ENCODE results near the gene EIF3D. TPM values are rescaled to one million over a fixed set of nuclear protein-coding genes. Genes with fewer than 3 reads are reported as not detected.
A peak's percentile ranks its signal among the peaks of the same experiment; 100 is the strongest.

The EIF3D gene
- total RNA-seq, 2 donors from 2014 or later: 136 to 177 TPM

DNA sequence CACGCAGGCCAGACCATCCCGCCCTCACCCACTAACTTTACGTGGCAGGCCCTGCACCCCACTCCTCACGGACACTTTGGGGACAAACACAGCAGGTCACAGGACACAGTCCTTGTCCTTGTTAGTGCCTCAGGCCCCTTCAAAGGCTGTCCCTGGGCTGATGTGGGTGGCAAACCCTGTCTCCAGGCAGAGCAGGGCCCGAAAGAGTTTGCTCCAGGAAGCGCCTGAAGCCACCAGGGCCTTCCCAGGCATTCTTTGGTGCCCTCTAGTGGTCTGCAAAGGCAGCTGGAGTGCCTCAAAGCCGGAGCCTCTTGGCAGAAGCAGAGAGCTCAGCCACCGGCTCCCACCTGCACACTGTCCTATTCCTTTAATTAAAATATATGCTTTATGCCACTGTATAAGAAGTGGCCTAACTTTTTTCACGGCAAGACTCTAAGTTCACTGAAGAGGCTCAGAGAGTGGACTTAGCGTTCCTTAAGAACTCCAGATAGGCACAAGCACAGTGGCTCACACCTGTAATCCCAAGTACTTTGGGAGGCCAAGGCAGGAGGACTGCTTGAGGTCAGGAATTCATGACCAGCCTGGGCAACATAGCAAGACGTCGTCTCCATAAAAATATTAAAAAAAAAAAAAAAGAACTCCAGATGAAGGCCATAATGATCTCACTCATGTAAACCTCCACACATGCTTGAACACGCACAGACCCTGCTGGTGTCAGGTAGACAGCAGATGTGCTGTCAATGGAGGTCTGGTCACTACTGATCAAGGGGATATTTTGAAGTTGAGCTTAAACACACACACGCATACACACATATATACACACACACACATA lies 58.6 kb downstream of the EIF3D start:
- DNase-seq (peak; percentile 84 to 91 (median 88)), ATAC-seq (peak; percentile 62)
- no peaks in the 10 kb centered on the region for H3K27me3 ChIP-seq
- H3K36me3 ChIP-seq (replicated peaks in 1 of 2; ENCODE audit: insufficient read depth in 1 of 2, low read depth in 2 of 2): peaks cover 0 to 5% of the 10 kb centered on the region in 2 donors
- peak overlapping the region; percentile 15 to 54 (median 32) for H3K27ac ChIP-seq
- no peak overlapping the region for H3K4me3 ChIP-seq
- TF ChIP-seq, protein P1, sequence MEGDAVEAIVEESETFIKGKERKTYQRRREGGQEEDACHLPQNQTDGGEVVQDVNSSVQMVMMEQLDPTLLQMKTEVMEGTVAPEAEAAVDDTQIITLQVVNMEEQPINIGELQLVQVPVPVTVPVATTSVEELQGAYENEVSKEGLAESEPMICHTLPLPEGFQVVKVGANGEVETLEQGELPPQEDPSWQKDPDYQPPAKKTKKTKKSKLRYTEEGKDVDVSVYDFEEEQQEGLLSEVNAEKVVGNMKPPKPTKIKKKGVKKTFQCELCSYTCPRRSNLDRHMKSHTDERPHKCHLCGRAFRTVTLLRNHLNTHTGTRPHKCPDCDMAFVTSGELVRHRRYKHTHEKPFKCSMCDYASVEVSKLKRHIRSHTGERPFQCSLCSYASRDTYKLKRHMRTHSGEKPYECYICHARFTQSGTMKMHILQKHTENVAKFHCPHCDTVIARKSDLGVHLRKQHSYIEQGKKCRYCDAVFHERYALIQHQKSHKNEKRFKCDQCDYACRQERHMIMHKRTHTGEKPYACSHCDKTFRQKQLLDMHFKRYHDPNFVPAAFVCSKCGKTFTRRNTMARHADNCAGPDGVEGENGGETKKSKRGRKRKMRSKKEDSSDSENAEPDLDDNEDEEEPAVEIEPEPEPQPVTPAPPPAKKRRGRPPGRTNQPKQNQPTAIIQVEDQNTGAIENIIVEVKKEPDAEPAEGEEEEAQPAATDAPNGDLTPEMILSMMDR (IDR thresholded peaks at IDR 0.05): peak; percentile 89 to 96 (median 95)
- no peak for TF ChIP-seq POLR2A (IDR thresholded peaks at IDR 0.05)
- H3K9me3 ChIP-seq: no peaks in the 10 kb centered on the region
- intact Hi-C loops (cut with DNase I): loop anchor here (5.0 kb wide), 1 partner anchor 168 kb away; no protein-coding TSS in a partner anchor
- WGBS, 2 donors: 40 to 59% methylated on average over 7 to 14 of the region's 14 CpGs
- H3K4me1 ChIP-seq: peaks cover 27% of the 10 kb centered on the region

DNA sequence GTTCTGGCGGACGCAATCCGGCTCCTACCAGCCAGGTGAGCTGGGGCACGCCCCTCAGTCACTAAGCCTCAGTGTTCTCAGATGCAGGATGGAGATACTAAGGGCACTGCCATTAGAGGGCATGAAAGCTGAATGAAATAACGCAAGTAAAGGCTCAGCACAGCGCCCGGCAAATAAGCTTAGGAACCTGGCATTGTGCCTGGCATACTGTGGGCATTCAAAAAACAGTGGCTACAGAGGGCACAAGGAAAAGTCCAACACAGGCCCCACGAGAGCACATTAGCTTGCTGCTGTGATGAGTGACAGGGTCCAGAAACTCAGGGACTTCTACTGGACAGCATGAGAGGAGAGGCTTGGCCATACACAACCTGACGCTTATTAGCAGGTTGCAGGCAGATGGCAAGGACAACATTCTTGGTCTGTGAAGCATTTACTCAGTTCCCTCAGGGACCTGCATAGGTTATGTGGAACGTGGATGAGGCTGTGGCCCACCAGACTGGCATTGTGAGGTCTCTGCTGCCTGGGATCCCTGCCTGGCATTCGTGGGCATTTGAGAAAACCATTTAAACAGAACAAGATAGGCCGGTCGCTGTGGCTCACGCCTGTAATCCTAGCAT lies 59.8 kb downstream of the EIF3D start:
- DNase-seq: no peak
- Histone ChIP-seq H3K27ac (peak overlapping the region in 1 of 4 donors; percentile 40), H3K9me3 (no peaks in the 10 kb centered on the region), H3K27me3 (no peaks in the 10 kb centered on the region), H3K4me3 (no peak overlapping the region), H3K4me1 (peaks cover 37% of the 10 kb centered on the region), H3K36me3 (replicated peaks in 1 of 2; ENCODE audit: insufficient read depth in 1 of 2, low read depth in 2 of 2) (peaks cover 0 to 5% of the 10 kb centered on the region in 2 donors)
- no peak for ATAC-seq
- intact Hi-C loops (cut with DNase I): no loop called here
- TF ChIP-seq, protein P1 (IDR thresholded peaks at IDR 0.05): no peak
- no peak for TF ChIP-seq POLR2A (IDR thresholded peaks at IDR 0.05)
- WGBS, 2 donors: 82 to 89% methylated on average over 13 to 14 of the region's 14 CpGs

DNA sequence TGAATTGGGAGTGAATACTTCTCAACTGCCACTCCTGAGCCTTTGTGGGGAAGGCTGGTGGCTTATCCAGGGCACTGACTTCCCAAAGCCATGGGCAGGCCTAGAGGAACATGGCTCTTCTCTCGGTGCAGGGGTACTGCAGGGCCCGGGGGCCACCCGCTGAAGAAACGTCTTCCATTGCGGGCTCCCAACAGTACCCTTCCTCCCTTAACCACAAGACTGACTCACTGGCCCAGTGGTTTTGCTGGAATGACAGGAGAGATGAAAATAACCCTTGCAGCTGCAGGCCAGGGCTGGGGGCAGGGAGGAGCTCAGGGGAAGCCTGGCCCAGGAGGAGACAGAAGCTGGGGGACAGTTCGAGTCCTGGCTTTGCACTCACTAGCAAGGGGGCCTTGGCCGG lies 61.0 kb downstream of the EIF3D start:
- Histone ChIP-seq H3K27ac (peak overlapping the region in 3 of 4 donors; percentile 96 to 99 (median 99)), H3K9me3 (no peaks in the 10 kb centered on the region), H3K36me3 (replicated peaks in 1 of 2; ENCODE audit: insufficient read depth in 1 of 2, low read depth in 2 of 2) (no peaks in the 10 kb centered on the region), H3K4me1 (peaks cover 49% of the 10 kb centered on the region), H3K27me3 (no peaks in the 10 kb centered on the region), H3K4me3 (no peak overlapping the region)
- DNase-seq: peak in 2 of 4 donors; percentile 20 to 52
- ATAC-seq: no peak
- 54 to 89% methylated on average over 4 to 7 of the region's 7 CpGs for WGBS, 2 donors
- TF ChIP-seq, protein P1 (IDR thresholded peaks at IDR 0.05): no peak
- no peak for TF ChIP-seq POLR2A (IDR thresholded peaks at IDR 0.05)
- intact Hi-C loops (cut with DNase I): no loop called here

DNA sequence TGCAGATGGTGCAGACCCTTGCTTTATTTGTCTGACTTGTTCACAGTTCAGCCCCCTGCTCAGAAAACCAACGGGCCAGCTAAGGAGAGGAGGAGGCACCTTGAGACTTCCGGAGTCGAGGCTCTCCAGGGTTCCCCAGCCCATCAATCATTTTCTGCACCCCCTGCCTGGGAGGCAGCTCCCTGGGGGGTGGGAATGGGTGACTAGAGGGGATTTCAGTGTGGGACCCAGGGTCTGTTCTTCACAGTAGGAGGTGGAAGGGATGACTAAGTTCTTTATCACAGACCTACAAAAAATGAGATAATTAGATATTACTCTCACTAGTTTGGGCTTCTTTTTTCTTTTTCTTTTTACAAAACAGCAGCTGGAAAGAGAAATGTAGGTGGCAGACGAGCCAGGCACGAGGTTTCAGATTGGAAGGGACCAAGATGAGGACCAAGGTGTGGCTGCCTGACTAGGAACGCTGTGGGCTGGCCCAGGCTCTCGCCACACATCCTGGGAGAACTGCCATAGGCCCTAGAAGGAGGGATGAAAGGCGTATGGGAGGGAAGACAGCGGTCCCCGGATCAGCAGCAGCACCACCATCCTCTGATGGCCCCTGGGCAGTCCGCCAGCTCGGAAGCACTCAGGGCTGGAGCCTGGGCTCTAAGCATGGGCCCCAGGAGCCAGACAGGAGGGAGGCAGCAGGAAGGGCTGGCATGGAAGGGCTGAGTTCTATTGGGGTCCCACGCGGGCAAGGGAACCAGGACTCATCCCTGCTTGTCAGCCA lies 61.7 kb downstream of the EIF3D start:
- Histone ChIP-seq H3K27me3 (no peaks in the 10 kb centered on the region), H3K4me1 (peaks cover 55% of the 10 kb centered on the region), H3K4me3 (no peak overlapping the region), H3K9me3 (no peaks in the 10 kb centered on the region), H3K27ac (peak overlapping the region; percentile 94 to 99 (median 98)), H3K36me3 (replicated peaks in 1 of 2; ENCODE audit: insufficient read depth in 1 of 2, low read depth in 2 of 2) (no peaks in the 10 kb centered on the region)
- ATAC-seq (no peak), DNase-seq (peak in 2 of 4 donors; percentile 24 to 47)
- intact Hi-C loops (cut with DNase I): no loop called here
- 62 to 83% methylated on average over 5 to 14 of the region's 14 CpGs for WGBS, 2 donors
- TF ChIP-seq POLR2A (IDR thresholded peaks at IDR 0.05): no peak
- TF ChIP-seq, protein P1 (IDR thresholded peaks at IDR 0.05): no peak
